GM12878 (cell line): ENCODE measurements around the gene CCDC18. TPM values are rescaled to one million over a fixed set of nuclear protein-coding genes. Genes with fewer than 3 reads are reported as not detected.
A peak's percentile ranks its signal among the peaks of the same experiment; 100 is the strongest.

ENCODE experiments used
- ATAC-seq: fragments of 200-7000 bp; cut with Tn5 transposase; 3 replicates; pipeline ENCODE4 v1.9.1; 2020; ENCODE audit warnings: mild to moderate bottlenecking, moderate library complexity
- BruUV-seq: library from RNA; stranded (reverse); fragments of 400-500 nt; replicated peaks from 2 replicates; lab custom pipeline; 2021; lab: Mats Ljungman, UMichigan
- CTCF ChIA-PET: fragments of 300-600 bp; sonication (Branson Sonifier 250); formaldehyde crosslinking; extraction: SDS; loops from one replicate; lab custom pipeline; 2021; ENCODE audit warnings: inconsistent platforms; lab: Yijun Ruan, JAX
- POLR2A ChIA-PET: fragments of 350-600 bp; formaldehyde crosslinking; extraction: SDS; loops from one replicate; lab custom pipeline; 2021; ENCODE audit warnings: inconsistent platforms; lab: Charles Lee
- RAD21 ChIA-PET: fragments of 300-600 bp; sonication (Branson Sonifier 250); formaldehyde crosslinking; loops from one replicate; lab custom pipeline; 2023; ENCODE audit warnings: antibody characterized with exemption; ENCODE audit not compliant: unreplicated experiment; lab: Charles Lee
- SMC1A ChIA-PET: fragments of 300-600 bp; sonication (Branson Sonifier 250); formaldehyde crosslinking; loops from one replicate; lab custom pipeline; 2023; ENCODE audit not compliant: unreplicated experiment, uncharacterized antibody; lab: Charles Lee
- DNase-seq: peaks from one replicate; pipeline ENCODE4 v3.0.0-alpha.2; 2011; ENCODE audit warnings: low read depth, low spot score
- FAIRE-seq: peaks from 3 replicates; lab custom pipeline; 2011; peaks lifted over from hg19 to GRCh38; lab: Jason Lieb, UNC
- H2AFZ ChIP-seq: 2 replicates; pipeline ENCODE4 v1.6.0; 2011; ENCODE audit warnings: low read depth, low read length, control low read depth; ENCODE audit not compliant: control insufficient read depth
- H3K27ac ChIP-seq: 2 replicates; pipeline ENCODE4 v1.5.1; 2011; ENCODE audit warnings: control low read depth; ENCODE audit not compliant: control insufficient read depth, insufficient read depth
- H3K27me3 ChIP-seq, 2 experiments: replicated peaks in 1 of 2; 2 replicates each; pipeline versions ENCODE4 v1.6.0 to v1.6.1; 2011; ENCODE audit warnings: low read length in 1 of 2; ENCODE audit not compliant: control insufficient read depth in 2 of 2, insufficient read depth in 2 of 2
- H3K36me3 ChIP-seq, 2 experiments: 2 replicates each; pipeline ENCODE4 v1.5.1; 2011; ENCODE audit warnings: low read length in 1 of 2; ENCODE audit not compliant: control insufficient read depth in 2 of 2, insufficient read depth in 2 of 2
- H3K4me1 ChIP-seq: 2 replicates; pipeline ENCODE4 v1.6.1; 2011; ENCODE audit warnings: mild to moderate bottlenecking, low read length, moderate library complexity, mixed read lengths; ENCODE audit not compliant: control insufficient read depth, insufficient read depth
- H3K4me2 ChIP-seq: 2 replicates; pipeline ENCODE4 v1.6.0; 2011; ENCODE audit warnings: control low read depth; ENCODE audit not compliant: control insufficient read depth, insufficient read depth
- H3K4me3 ChIP-seq: fragments of 200-600 bp; sonication (generic); 2 replicates; pipeline ENCODE4 v1.5.1; 2016
- H3K79me2 ChIP-seq: 2 replicates; pipeline ENCODE4 v1.6.0; 2011; ENCODE audit warnings: low read length; ENCODE audit not compliant: control insufficient read depth, insufficient read depth
- H3K9ac ChIP-seq: 2 replicates; pipeline ENCODE4 v1.8.0; 2011; ENCODE audit warnings: low read length, control low read depth, mixed read lengths; ENCODE audit not compliant: control insufficient read depth, insufficient read depth
- H3K9me3 ChIP-seq: replicated peaks from 3 replicates; pipeline ENCODE4 v1.5.1; 2011; ENCODE audit warnings: mild to moderate bottlenecking, low read length; ENCODE audit not compliant: control insufficient read depth, insufficient read depth
- H4K20me1 ChIP-seq: 2 replicates; pipeline ENCODE4 v1.6.0; 2011; ENCODE audit not compliant: control insufficient read depth, insufficient read depth
- BCL11A ChIP-seq: IDR thresholded peaks from 2 replicates; pipeline ENCODE4 v1.6.1; 2011; ENCODE audit warnings: low read depth, low read length
- CBX3 ChIP-seq: fragments of 200-600 bp; sonication (generic); IDR thresholded peaks from 2 replicates; pipeline ENCODE4 v1.6.1; 2016; ENCODE audit warnings: low read depth, borderline replicate concordance
- CEBPZ ChIP-seq: fragments of 150-350 bp; IDR thresholded peaks from 2 replicates; pipeline ENCODE4 v1.6.1; 2016; ENCODE audit warnings: low read depth, low read length
- CREM ChIP-seq: IDR thresholded peaks from 2 replicates; pipeline ENCODE4 v1.6.1; 2014; ENCODE audit warnings: antibody characterized with exemption, low read depth
- EED ChIP-seq: sonication (generic); IDR thresholded peaks from 2 replicates; pipeline ENCODE4 v1.6.1; 2016; ENCODE audit warnings: antibody characterized with exemption, low read depth
- KLF5 ChIP-seq: fragments of 450-650 bp; IDR thresholded peaks from 2 replicates; pipeline ENCODE4 v1.6.1; 2014; ENCODE audit warnings: mild to moderate bottlenecking; ENCODE audit not compliant: partially characterized antibody
- NFIC ChIP-seq: IDR thresholded peaks from 2 replicates; pipeline ENCODE4 v1.6.1; 2012; ENCODE audit warnings: low read depth, mild to moderate bottlenecking, inconsistent platforms, low read length, moderate library complexity
- NKRF ChIP-seq: fragments of 450-650 bp; conservative IDR thresholded peaks from 2 replicates; pipeline ENCODE4 v1.6.1; 2017; ENCODE audit warnings: mild to moderate bottlenecking, moderate library complexity
- POLR2AphosphoS5 ChIP-seq: IDR thresholded peaks from 2 replicates; pipeline ENCODE4 v1.6.1; 2011; ENCODE audit warnings: mild to moderate bottlenecking, low read length, inconsistent platforms
- RB1 ChIP-seq: fragments of 450-650 bp; formaldehyde crosslinking; IDR thresholded peaks from 2 replicates; pipeline ENCODE4 v1.6.1; 2017; ENCODE audit warnings: mild to moderate bottlenecking, borderline replicate concordance
- RFX5 ChIP-seq: IDR thresholded peaks from 2 replicates; pipeline ENCODE4 v1.6.1; 2011; ENCODE audit warnings: low read depth, low read length, improper control_type of control experiment
- SMC3 ChIP-seq: IDR thresholded peaks from 2 replicates; pipeline ENCODE4 v1.6.1; 2011; ENCODE audit warnings: low read length, improper control_type of control experiment, borderline replicate concordance
- SP1 ChIP-seq: IDR thresholded peaks from one replicate; pipeline ENCODE4 v1.6.1; 2011; ENCODE audit warnings: low read depth, low read length
- SRF ChIP-seq, 2 experiments: IDR thresholded peaks; 2 replicates each; pipeline ENCODE4 v1.6.1; 2011; ENCODE audit warnings: low read depth in 2 of 2, low read length in 2 of 2, mild to moderate bottlenecking in 1 of 2, moderate library complexity in 1 of 2
- SUPT20H ChIP-seq: IDR thresholded peaks from 2 replicates; pipeline ENCODE4 v1.6.1; 2011; ENCODE audit warnings: low read depth, mild to moderate bottlenecking, low read length, moderate library complexity, borderline replicate concordance; ENCODE audit not compliant: control insufficient read depth
- WGBS: methylation state at CpG from one replicate; pipeline ENCODE4 v1.1.6; 2016; ENCODE audit warnings: low lambda C conversion rate; ENCODE audit not compliant: insufficient replicate concordance, insufficient coverage; ENCODE audit errors: missing lambda C conversion rate; 5-methylcytosine and 5-hydroxymethylcytosine counted together
- in situ Hi-C: fragments of 300-500 bp; cut with MboI; formaldehyde crosslinking; loops from 9 replicates; pipeline ENCODE4 v1.14.3; 2018; ENCODE audit warnings: mixed read lengths
- intact Hi-C: fragments of 100-400 bp; cut with micrococcal nuclease; formaldehyde crosslinking; loops from one replicate; pipeline ENCODE4 v1.14.2; 2022; ENCODE audit not compliant: unreplicated experiment
- polyA plus RNA-seq, 11 experiments: library from polyadenylated mRNA; depleted of rRNA in 4 of 11; unstranded in 6 of 11; stranded (reverse) in 5 of 11; fragments of >200 nt; fragmentation: Nextera tagmentation in 4 of 11; fragmentation: Illumina TruSeq in 1 of 11; extraction: Ambion mirVana in 4 of 11; extraction: Trizol in 1 of 11; gene quantifications; 1 replicate in 1 of 11; 2 replicates in 10 of 11; pipeline versions ENCODE4 v1.2.1 to v1.2.3, GENCODE V29; 2011 to 2016; ENCODE audit warnings: inconsistent platforms in 2 of 11, missing spikeins in 2 of 11, low read depth in 1 of 11
- total RNA-seq, 4 experiments: library from RNA; depleted of rRNA in 3 of 4; stranded (reverse); fragments of >200 nt in 3 of 4; fragmentation: Illumina TruSeq in 1 of 4; extraction: Trizol in 1 of 4; gene quantifications; 2 replicates each; pipeline versions ENCODE4 v1.2.1 to v1.2.3, GENCODE V29; 2013 to 2021

CCDC18 gene
- total and polyA plus RNA-seq, 10 of the 15 experiments (the other 5 are each of a cell fraction or from before 2014, with no cell fraction given) = 15.6 to 34.9 (median 19.5) TPM

GRCh38 chr1:93152835-93153234 is 27.7 kb upstream of the CCDC18 start:
- no peak for ATAC-seq
- intact Hi-C loops = no loop called here

GRCh38 chr1:93154898-93155297 is 25.6 kb upstream of the CCDC18 start:
- Histone ChIP-seq H3K27me3 (no peaks in the 10 kb centered on the region), H3K4me2 (no peak overlapping the region), H3K4me3 (no peak overlapping the region), H3K9ac (no peak overlapping the region), H3K79me2 (peaks cover 3% of the 10 kb centered on the region; the same call in 1 of the 2 replicates), H4K20me1 (no peaks in the 10 kb centered on the region), H2AFZ (no peak overlapping the region), H3K9me3 (no peaks in the 10 kb centered on the region), H3K27ac (no peak overlapping the region), H3K4me1 (no peaks in the 10 kb centered on the region), H3K36me3 (peaks cover 5 to 34% of the 10 kb centered on the region in 2 experiments)
- ChIA-PET SMC1A (no interaction called here), POLR2A (no interaction called here), RAD21 (no interaction called here), CTCF (no interaction called here)
- BruUV-seq = no TSS peak
- ATAC-seq (no peak), FAIRE-seq (no peak), DNase-seq (no peak)
- intact Hi-C loops (no loop called here), in situ Hi-C loops (no loop called here)
- TF ChIP-seq BCL11A = no peak
- TF ChIP-seq CEBPZ = no peak
- no peak for TF ChIP-seq RFX5
- no peak for TF ChIP-seq EED
- no peak for TF ChIP-seq KLF5
- no peak for TF ChIP-seq NKRF
- no peak for TF ChIP-seq SRF (IDR thresholded peaks at IDR 0.05; ENCODE audit: low read depth in 2 of 2, low read length in 2 of 2)
- TF ChIP-seq SMC3 = no peak
- TF ChIP-seq SP1 = no peak
- TF ChIP-seq NFIC = no peak
- TF ChIP-seq SUPT20H = no peak
- no peak for TF ChIP-seq CREM
- TF ChIP-seq CBX3 = no peak

More at GRCh38 chr1:93152835-93153234, 27.7 kb upstream of the CCDC18 start:
- 76% methylated on average over 2 of the region's 2 CpGs for WGBS
- Histone ChIP-seq H3K9ac (no peak overlapping the region), H4K20me1 (no peaks in the 10 kb centered on the region), H3K9me3 (no peaks in the 10 kb centered on the region), H2AFZ (no peak overlapping the region), H3K36me3 (peaks cover 5 to 39% of the 10 kb centered on the region in 2 experiments), H3K79me2 (no peaks in the 10 kb centered on the region), H3K4me2 (no peak overlapping the region), H3K4me1 (no peaks in the 10 kb centered on the region), H3K4me3 (no peak overlapping the region), H3K27me3 (no peaks in the 10 kb centered on the region), H3K27ac (no peak overlapping the region)
- no TSS peak for BruUV-seq
- ChIA-PET RAD21 (interaction anchor here (1.3 kb wide), 1 partner anchor 20 kb away, joined by 3 read pairs; no protein-coding TSS in a partner anchor), POLR2A (interaction anchor here (0.9 kb wide), 1 partner anchor 37 kb away, joined by 3 read pairs; no protein-coding TSS in a partner anchor), SMC1A (interaction anchor here (1.0 to 1.1 kb wide), 2 partner anchors 12 to 16 kb away, joined by 3 to 4 read pairs; no protein-coding TSS in a partner anchor), CTCF (interaction anchor here (0.9 to 1.6 kb wide), 4 partner anchors 9 to 18 kb away, joined by 3 to 4 read pairs (median 4); no protein-coding TSS in a partner anchor)
- 0 out of 2 replicates have a peak, but pooled peaks have one; percentile 42 for TF ChIP-seq POLR2AphosphoS5
- TF ChIP-seq RB1 = no peak
- FAIRE-seq (no peak), DNase-seq (no peak)
- in situ Hi-C loops = no loop called here
